HL-60/S4 (cell line): ENCODE data around the gene CHAMP1.
"Not testable (repeated sequence)": the region's sequence is repeated elsewhere in the genome, so short reads cannot be mapped to it uniquely, and the experiment has no call there.

ENCODE experiments used
- in situ Hi-C: fragments of 300-500 bp; cut with MboI; formaldehyde crosslinking; loops from 2 replicates; pipeline ENCODE4 v1.14.3; 2022; ENCODE audit warnings: low sequenced_read_pairs

The CHAMP1 gene

DNA sequence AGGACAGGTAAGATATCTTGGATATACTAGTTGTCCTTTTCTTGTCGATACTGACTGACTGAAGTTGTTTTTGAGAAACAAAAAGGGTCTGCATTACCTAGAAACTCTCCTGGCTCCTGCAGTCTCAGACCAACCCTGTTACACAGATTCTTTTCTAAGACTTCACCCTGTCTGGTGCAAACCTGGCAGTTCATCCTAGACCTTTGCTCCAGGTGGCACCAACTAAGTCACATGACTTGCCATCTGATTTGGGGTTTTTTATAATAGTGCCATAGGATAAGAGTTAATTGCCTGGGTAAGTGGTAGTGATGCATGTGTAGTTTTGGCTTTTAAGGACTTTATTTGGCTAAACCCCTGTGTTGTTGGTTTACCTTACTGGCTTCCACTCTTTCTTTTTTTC is 14.3 kb downstream of the CHAMP1 start:
- in situ Hi-C loops: no loop called here

DNA sequence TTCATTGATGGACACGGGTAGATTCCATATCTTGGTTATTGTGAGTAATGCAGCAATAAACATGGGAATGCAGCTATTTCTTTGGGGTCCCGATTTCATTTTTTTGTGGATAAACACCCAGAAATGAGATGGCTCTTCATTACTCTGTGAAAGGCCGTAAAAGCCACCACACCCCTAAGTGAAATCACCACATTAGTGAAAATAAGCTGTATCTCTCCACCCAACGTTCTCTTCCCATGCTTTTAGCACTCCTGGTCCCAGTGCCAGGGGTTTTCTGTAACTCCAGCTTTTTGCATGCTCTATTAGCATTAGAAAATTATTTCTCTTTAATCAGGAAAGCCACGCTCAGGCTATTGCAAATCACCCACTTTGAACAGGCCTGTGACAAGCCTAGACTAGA is 15.8 kb downstream of the CHAMP1 start:
- in situ Hi-C loops: no loop called here

DNA sequence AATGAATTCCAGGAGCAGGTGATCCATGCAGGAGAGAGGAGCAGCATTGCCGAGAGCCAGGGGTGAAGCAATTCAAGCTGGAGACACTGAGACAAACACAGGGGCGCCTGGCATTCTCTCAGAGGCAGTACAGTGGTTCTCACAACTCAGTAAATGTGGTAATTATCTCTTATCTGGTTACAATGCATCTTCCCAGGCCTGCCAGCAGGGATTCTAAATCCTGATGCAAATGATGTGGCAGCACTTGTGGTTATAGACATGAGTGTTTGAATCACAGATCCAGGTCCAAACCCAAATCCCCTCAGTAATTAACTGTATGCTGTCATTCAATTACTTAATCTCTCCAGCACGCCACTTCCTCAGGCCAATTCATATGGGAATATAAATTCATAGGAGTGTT is 19.6 kb downstream of the CHAMP1 start:
- in situ Hi-C loops: not testable (repeated sequence)

DNA sequence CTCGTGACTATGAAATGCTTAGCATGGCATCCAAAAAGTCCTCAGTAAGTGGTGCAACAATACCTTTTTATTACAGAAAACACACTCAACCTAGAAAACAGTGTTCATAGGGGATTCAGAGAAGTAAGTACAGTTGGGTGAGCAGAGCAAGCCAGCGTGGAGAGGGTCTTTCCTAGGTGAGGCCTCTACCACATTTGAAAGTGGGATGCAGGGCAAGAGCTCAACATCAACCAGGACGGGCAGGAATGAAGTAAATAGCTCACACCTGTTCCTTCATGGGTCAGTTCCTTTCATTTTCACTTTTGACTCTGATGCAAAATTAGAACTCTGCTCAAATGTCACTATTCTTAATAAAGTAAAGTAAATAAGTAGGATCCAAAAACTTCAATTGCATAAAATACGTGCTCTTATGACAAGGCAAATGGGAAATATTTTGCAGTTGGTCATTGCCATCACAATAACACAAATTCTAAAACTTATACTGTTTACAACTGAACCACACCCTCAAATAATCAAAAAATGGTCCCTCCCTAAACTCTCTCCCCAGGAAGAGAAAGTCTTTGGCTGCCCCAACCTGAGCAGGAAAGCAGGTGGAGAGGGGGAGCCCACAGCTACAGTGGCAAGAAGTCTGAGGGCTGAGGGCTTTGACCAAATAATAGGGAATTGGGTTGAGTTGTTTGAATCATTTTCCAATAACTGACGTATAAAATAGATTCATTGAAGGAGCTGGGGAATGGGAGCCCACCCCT is 20.2 kb downstream of the CHAMP1 start:
- in situ Hi-C loops: no loop called here

DNA sequence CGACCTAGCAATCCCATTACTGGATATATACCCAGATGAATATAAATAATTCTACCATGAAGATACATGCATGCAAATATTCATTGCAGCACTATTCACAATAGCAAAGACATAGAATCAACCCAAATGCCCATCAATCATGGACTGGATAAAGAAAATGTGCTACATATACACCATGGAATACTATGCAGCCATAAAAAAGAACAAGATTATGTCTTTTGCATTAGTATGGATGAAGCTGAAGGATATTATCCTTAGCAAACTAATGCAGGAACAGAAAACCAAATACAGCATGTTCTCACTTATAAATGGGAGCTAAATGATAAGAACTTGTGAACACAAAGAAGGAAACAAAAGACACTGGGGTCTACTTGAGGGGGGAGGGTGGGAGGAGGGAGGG is 22.2 kb downstream of the CHAMP1 start:
- in situ Hi-C loops: not testable (repeated sequence)

DNA sequence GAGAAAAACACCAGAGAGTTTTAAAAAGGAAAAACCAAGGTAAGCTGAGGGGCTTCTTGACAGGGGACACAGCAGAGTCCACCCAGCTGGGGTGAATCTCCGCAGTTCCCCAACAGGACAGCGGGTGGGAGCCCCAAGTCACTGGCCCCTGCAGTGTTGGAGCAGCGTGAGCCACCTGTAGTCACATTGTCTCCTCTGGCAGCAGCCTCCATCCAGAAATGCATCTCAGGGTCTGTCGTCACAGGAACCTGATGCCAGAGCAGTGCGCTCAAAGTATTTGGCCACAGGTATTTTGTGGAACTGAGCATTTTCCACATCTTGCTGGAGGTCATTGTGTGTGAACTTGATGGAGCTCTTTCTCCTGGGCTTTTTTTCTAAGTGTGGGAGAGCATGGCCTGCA is 24.7 kb downstream of the CHAMP1 start:
- in situ Hi-C loops: no loop called here

DNA sequence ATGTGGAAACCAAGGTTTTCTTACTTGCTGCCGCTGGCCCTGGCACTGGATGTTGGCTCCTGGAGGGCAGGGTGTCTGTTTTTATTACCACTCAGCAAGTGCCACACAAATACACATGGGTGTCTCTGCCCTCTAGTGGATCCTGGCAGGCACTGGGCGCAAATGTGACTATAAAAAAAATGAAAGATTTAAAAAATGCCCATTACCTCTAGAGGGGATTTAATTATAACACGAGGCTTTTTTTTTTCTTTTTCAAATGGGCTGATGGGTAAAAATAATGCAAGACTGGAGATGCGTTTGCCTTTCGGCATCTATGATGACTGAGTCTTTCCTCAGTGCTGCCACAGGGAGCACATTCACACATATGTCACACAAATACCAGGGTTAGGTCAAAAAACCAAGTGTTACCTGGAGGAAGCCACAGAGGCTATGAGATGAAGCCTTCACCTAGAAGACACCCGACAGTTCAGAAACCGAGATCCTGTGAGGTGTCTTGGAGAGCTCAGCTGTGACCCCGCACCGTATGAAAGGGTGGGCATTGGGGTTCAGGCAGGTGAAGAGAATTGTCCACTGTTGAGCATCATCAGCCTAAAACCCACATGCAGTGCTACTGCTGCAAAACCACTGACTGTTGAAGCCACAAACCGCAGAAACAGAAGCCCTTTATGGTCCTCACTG is 25.7 kb downstream of the CHAMP1 start:
- in situ Hi-C loops: no loop called here

DNA sequence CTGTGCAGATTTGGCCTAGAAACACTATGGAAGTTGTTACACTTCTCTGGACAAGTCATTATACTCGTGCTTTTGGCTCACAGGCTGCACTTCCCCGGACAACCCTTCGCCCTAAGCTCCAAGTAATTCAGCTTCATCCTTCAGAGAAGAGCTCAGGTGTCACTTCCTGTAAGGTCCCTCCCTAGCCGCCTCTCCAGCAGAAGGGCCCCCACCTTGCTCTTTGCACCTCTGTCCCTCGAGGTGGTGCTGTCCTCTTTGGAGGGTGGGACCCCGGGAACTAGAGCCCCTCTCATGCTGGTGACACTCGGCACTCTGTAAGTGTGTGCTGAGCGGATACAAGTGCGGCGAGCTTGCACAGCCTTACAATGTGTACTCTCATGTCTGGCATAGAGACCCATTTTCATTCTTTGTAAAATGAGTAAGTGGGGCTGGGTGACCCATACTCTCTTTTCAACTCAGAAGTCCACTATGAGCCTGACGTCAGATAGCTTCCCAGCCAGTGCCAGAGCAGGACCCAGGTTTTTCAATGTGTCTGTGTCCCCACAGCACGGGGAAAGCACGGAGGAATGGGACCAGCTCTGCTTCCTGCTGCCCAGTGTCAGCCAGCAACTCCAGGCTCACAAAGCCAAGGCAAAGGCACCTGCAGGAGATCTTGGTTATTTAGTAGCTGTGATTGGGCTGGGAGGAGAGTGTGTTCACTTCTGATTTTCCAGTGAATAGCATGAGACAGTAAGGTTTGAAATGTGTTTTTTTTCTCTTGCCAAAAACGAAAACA is 26.9 kb downstream of the CHAMP1 start:
- in situ Hi-C loops: no loop called here

DNA sequence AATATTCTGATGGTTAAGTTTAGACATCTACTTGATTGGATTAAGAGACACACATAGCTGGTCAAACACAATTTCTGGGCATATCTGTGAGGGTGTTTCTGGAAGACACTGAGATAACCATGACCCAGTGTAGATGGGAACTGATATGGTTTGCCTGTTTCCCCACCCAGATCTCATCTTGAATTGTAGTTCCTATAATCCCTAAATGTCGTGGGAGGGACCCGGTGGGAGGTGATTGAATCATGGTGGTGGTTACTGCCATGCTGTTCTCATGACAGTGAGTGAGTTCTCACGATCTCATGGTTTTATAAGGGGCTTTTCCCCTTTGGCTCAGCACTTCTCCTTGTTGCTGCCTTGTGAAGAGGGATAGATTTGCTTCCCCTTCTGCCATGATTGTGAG is 33.0 kb downstream of the CHAMP1 start:
- in situ Hi-C loops: not testable (repeated sequence)

DNA sequence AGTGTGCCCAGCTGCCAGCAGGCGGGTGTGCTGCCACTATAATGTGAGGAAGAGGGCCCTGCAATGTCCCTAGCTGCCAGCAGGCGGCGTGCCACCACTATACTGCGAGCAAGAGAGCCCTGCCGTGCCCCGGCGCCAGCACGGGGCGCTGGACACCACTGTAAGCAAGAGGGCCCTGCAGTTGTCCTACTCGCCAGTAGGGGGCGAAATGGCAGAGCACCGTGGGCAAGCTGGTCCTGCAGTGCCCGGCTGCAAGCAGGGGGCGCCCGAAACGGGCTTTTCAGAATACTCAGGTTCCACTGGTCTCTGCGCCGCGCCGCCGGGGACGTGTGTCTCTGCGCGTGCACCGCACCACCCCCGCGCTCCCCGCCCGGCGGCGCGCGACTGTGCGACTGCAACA is 38.5 kb downstream of the CHAMP1 start:
- in situ Hi-C loops: not testable (repeated sequence)

DNA sequence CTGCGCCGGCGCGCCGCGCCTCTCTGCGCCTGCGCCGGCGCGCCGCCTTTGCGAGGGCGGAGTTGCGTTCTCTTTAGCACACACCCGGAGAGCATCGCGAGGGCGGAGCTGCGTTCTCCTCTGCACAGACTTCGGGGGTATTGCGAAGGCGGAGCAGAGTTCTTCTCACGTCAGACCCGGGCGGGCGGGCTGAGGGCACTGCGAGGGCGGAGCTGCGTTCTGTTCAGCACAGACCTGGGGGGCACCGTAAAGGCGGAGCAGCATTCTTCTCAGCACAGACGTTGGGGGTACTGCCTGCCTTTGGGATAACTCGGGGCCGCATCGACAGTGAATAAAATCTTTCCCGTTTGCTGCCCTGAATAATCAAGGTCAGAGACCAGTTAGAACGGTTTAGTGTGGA is 39.1 kb downstream of the CHAMP1 start:
- in situ Hi-C loops: not testable (repeated sequence)
